Choroid plexus epithelial cell (primary cell): ENCODE data around the gene CAMK2G.

Experiments used
- DNase-seq: peaks from one replicate; pipeline ENCODE4 v3.0.0-alpha.2; 2010; ENCODE audit warnings: low read depth
- H3K4me3 ChIP-seq: 2 replicates; pipeline ENCODE4 v1.5.1; 2011; ENCODE audit warnings: low read depth, mild to moderate bottlenecking, control low read depth, low read length, moderate library complexity
- TF ChIP-seq, protein P1 (sequence below): conservative IDR thresholded peaks from 2 replicates; pipeline ENCODE4 v1.5.1; 2011; ENCODE audit warnings: low read depth, mild to moderate bottlenecking, control low read depth, inconsistent platforms, low read length, moderate library complexity

CAMK2G gene

DNA sequence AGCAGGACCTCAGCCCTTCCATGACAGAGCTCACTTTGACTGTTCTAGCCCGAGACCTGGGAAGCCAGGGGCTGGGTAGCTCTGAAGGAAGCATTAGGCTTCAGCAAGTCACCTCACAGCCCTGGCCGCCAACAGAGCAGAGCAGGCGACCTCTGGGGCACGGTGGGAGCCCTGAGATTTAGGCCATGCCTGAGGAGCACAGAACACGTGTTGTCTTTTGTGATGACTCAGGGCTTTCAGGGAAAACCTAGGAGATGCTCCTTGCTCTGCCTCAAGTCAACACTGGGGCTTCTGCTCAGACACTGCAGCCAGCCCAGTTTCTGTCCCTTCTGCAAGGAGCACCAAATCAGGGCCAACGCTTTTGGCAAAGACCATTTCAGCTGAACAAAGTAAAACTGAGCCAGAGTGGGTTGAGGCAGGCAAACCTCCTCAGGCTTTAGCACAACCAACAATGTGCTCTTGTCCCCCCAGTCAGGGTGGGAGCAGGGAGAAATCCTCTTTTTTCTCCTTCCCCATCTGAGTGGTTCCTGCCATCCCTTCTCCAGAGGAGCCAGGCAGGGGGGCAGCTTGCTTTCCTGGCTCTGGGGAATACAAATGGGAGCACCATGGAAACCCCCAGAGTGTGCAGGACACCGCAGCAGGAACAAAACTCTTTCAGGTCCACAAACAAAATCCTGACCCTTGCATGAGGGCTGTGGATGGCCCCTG is 14.4 kb downstream of the CAMK2G start:
- DNase-seq: peak; percentile 53
- TF ChIP-seq, protein P1, sequence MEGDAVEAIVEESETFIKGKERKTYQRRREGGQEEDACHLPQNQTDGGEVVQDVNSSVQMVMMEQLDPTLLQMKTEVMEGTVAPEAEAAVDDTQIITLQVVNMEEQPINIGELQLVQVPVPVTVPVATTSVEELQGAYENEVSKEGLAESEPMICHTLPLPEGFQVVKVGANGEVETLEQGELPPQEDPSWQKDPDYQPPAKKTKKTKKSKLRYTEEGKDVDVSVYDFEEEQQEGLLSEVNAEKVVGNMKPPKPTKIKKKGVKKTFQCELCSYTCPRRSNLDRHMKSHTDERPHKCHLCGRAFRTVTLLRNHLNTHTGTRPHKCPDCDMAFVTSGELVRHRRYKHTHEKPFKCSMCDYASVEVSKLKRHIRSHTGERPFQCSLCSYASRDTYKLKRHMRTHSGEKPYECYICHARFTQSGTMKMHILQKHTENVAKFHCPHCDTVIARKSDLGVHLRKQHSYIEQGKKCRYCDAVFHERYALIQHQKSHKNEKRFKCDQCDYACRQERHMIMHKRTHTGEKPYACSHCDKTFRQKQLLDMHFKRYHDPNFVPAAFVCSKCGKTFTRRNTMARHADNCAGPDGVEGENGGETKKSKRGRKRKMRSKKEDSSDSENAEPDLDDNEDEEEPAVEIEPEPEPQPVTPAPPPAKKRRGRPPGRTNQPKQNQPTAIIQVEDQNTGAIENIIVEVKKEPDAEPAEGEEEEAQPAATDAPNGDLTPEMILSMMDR: no peak
- H3K4me3 ChIP-seq: no peak overlapping the region

DNA sequence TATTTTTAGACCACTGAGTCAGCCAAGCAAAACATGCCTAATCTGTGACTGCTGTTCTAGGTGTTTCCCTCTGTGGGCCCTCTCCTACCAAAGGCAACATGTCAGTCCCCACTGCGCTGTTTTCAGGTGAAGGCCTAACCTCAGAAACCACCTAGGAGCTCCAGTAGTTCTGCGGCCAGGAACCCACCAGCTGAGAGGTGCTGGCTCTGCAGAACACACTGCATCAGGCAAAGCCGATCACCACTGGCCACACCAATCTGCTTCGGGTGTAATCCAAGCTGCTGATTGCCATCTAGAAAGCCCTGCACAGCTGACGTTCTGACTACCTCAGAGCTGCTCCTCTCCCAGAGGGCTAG is 14.9 kb downstream of the CAMK2G start:
- no peak overlapping the region for H3K4me3 ChIP-seq
- TF ChIP-seq, protein P1: no peak

DNA sequence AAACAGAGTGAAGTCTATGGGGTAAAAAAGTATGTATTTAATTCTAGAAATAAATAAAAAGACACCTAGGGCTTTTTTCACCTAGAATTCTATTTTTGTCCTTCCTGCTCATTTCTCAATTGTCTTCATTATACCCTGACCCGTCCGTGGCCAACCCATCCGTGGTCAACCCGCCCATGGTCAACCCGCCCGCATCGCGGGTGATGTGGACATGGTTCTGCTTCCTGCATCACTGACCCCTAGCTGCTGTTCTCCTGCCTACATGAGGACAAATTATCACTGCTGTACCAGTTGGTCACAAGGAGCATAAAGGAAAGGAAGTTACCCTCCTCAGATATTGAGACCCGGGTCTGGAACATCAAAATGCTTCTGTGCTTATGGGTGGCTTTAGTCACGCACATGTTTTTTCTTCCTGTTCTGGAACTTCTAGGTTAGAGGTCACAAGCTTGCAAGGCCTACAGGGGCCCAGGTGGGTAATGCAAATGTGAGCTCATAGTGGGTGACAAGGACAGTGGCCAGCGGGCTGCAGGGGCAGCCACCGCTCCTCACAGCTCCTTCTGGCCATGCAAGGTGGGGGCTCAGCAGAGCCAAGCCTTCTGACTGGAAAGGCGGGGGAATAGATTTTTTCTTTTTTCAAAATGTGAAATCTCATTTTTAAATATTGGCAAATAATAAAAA is 15.5 kb downstream of the CAMK2G start:
- no peak overlapping the region for H3K4me3 ChIP-seq
- TF ChIP-seq, protein P1: peak; percentile 12
- DNase-seq: no peak

More for the DNA sequence above, 14.9 kb downstream of the CAMK2G start:
- DNase-seq: peak; percentile 23

DNA sequence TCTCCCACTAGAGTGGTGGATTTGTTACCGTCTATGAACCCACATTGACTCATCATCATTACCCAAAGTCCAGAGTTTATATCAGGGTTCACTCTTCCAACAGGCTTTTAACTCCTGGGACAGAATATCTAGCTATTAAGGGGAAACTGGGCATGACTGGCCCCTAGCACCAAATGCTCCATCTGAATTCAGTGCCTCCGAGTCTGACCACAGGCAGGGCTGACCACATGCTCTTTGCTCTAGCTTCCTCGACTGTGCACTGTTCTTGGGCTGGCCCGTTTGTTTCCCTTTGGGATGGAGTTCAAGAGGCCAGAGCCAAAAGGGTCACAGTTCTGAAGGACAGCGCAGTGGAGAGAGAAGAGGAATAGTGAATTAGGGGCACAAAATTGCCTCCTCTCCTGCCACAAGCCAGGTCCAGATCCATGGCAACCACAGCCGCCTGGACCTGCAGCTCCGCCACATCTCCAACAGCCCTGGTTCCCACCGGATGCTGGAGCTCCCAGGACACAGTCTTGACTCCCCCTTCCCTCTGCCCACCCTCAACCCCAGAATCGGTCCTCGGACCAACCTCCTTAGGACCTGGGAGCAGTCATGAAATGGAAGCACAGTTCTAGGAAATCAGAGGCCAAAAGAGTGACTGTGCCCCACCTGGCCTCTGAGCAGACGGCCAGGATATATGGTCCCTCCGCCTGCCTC is 16.2 kb downstream of the CAMK2G start:
- no peak overlapping the region for H3K4me3 ChIP-seq
- TF ChIP-seq, protein P1: no peak

DNA sequence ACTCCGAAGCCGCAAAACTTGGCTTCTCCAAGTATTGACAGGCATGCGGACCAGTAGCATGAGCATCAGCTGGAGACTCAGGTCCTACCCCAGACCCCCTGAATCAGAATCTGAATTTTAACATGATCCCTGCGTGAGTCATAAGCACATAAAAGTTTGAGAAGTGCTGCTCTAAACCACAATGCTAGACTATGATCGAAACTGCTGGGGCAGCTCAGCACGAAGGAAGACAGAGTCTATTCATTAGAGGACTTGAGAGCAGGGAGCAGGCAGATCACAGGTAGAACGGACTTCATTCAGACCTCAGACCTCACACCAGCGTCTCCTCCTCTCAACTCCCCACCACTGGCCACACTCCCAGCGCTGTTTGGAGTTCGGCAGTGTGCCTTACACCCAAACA is 16.9 kb downstream of the CAMK2G start:
- TF ChIP-seq, protein P1: no peak
- peak; percentile 44 for DNase-seq
- no peak overlapping the region for H3K4me3 ChIP-seq

More for the DNA sequence above, 16.2 kb downstream of the CAMK2G start:
- DNase-seq: no peak

DNA sequence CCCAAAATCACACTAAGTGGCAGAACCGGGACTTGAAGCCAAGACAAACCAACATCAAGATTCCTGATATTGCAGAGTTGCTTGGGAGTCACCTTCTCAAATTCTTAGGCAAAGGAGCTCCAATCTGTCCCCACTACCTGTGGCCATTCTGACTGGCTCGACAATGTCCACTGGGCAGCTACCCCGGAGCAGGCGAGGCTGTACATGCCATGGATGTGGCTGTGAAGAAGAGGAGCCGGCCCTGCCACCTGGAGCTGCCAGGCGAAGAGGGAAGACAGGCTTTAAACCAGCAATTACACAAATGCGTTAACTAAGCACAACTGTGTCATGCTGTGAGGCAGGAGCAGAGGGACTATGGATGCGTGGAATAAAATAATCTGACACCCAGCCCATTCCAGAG is 18.1 kb downstream of the CAMK2G start:
- H3K4me3 ChIP-seq: no peak overlapping the region
- DNase-seq: no peak
- TF ChIP-seq, protein P1: no peak

DNA sequence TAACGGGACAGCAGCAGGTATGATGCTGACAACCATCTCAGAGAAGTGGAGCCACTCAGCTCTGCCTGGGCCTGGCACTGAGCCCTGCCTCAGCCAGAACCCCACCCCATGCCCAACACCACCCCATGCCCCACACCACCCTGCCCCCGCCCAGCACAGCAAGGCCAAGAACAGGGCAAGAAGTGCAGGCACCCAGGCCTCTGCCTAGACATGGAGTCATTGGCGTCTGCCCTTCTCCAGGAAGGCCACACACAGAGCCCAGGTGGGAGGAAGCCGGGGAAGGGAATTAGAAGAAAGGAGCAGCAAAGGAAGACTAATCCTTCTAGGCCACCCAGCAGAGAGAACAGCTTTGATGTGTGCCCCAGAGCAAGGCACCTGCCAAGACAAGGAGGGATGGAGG is 18.9 kb downstream of the CAMK2G start:
- H3K4me3 ChIP-seq: no peak overlapping the region
- TF ChIP-seq, protein P1: no peak
- no peak for DNase-seq
